HepG2 (cell line): ENCODE measurements around the gene SLC5A10. TPM values are rescaled to one million over a fixed set of nuclear protein-coding genes. Genes with fewer than 3 reads are reported as not detected.

Experiments
- ATAC-seq: fragments of 200-7000 bp; cut with Tn5 transposase; 3 replicates; pipeline ENCODE4 v1.9.1; 2020; ENCODE audit warnings: mild to moderate bottlenecking, moderate library complexity
- BruUV-seq: library from RNA; stranded (reverse); fragments of 400-500 nt; replicated peaks from 2 replicates; lab custom pipeline; 2021; lab: Mats Ljungman, UMichigan
- CTCF ChIA-PET: fragments of 300-600 bp; formaldehyde crosslinking; extraction: SDS; loops from one replicate; lab custom pipeline; 2021; ENCODE audit warnings: low total read pairs, inconsistent platforms, low intra/inter-chr PET ratio; lab: Yijun Ruan, JAX
- POLR2A ChIA-PET: fragments of 350-600 bp; sonication (Branson Sonifier 250); formaldehyde crosslinking; loops from one replicate; lab custom pipeline; 2020; ENCODE audit warnings: antibody characterized with exemption, inconsistent platforms; lab: Yijun Ruan, JAX
- DNase-seq: peaks from one replicate; pipeline ENCODE4 v3.0.0-alpha.2; 2015; ENCODE audit warnings: low spot score
- FAIRE-seq: peaks from 3 replicates; lab custom pipeline; 2011; peaks lifted over from hg19 to GRCh38; lab: Jason Lieb, UNC
- H2AFZ ChIP-seq: one replicate; pipeline ENCODE4 v1.6.1; 2011; ENCODE audit warnings: low read length, inconsistent platforms
- H3K27ac ChIP-seq: fragments of 300-600 bp; 3 replicates; pipeline ENCODE4 v1.8.0; 2011; ENCODE audit warnings: mixed run types, mild to moderate bottlenecking, mixed read lengths, low read length, inconsistent platforms; ENCODE audit not compliant: insufficient read depth; ENCODE audit errors: extremely low read length
- H3K27me3 ChIP-seq, 2 experiments: fragments of 200-600 bp in 1 of 2; 2 replicates in 1 of 2; 3 replicates in 1 of 2; pipeline versions ENCODE4 v1.6.0 to v1.8.0; 2011; ENCODE audit warnings: low read length in 2 of 2, mild to moderate bottlenecking in 2 of 2, moderate library complexity in 2 of 2, inconsistent platforms in 1 of 2; ENCODE audit not compliant: insufficient read depth in 2 of 2, control insufficient read depth in 1 of 2
- H3K36me3 ChIP-seq, 2 experiments: fragments of 200-600 bp in 1 of 2; replicated peaks in 1 of 2; 2 replicates in 1 of 2; 3 replicates in 1 of 2; pipeline versions ENCODE4 v1.5.1 to v1.8.0; 2011; ENCODE audit warnings: low read length in 2 of 2, inconsistent platforms in 1 of 2; ENCODE audit not compliant: insufficient read depth in 2 of 2, control insufficient read depth in 1 of 2
- H3K4me1 ChIP-seq: 2 replicates; pipeline ENCODE4 v1.5.1; 2012; ENCODE audit warnings: low read length, inconsistent platforms; ENCODE audit not compliant: insufficient read depth
- H3K4me2 ChIP-seq: 2 replicates; pipeline ENCODE4 v1.6.0; 2011; ENCODE audit warnings: low read depth, low read length, inconsistent platforms
- H3K4me3 ChIP-seq, 3 experiments: fragments of 200-600 bp in 1 of 3; sonication (generic), shearing (Covaris generic) in 1 of 3; replicated peaks in 1 of 3; 2 replicates each; pipeline ENCODE4 v1.5.1; 2011 to 2016; ENCODE audit warnings: low read length in 3 of 3, inconsistent platforms in 2 of 3, low read depth in 2 of 3, mild to moderate bottlenecking in 2 of 3, control low read depth in 1 of 3, mixed read lengths in 1 of 3; ENCODE audit not compliant: insufficient read depth in 1 of 3
- H3K79me2 ChIP-seq: one replicate; pipeline ENCODE4 v1.6.1; 2011; ENCODE audit warnings: low read length, inconsistent platforms; ENCODE audit not compliant: insufficient read depth
- H3K9ac ChIP-seq: 2 replicates; pipeline ENCODE4 v1.6.0; 2011; ENCODE audit warnings: mild to moderate bottlenecking, low read depth, low read length, inconsistent platforms; ENCODE audit not compliant: insufficient read depth
- H3K9me3 ChIP-seq: 2 replicates; pipeline ENCODE4 v1.5.1; 2012; ENCODE audit warnings: mild to moderate bottlenecking, low read length
- H4K20me1 ChIP-seq: 2 replicates; pipeline ENCODE4 v1.6.0; 2011; ENCODE audit warnings: inconsistent platforms, mild to moderate bottlenecking, low read length, moderate library complexity; ENCODE audit not compliant: insufficient read depth
- CAMTA2 ChIP-seq: sonication (generic); formaldehyde crosslinking; IDR thresholded peaks from 2 replicates; pipeline ENCODE4 v1.4.0; 2020; ENCODE audit warnings: mild to moderate bottlenecking, missing genetic modification reagents, borderline replicate concordance
- DMAP1 ChIP-seq: IDR thresholded peaks from 2 replicates; pipeline ENCODE4 v1.6.1; 2016
- ELF4 ChIP-seq: sonication (generic); formaldehyde crosslinking; IDR thresholded peaks from 2 replicates; pipeline ENCODE4 v1.5.0; 2020; ENCODE audit warnings: missing genetic modification reagents, mild to moderate bottlenecking, moderate library complexity, borderline replicate concordance
- MAFG ChIP-seq: sonication (generic); formaldehyde crosslinking; IDR thresholded peaks from 2 replicates; pipeline ENCODE4 v1.5.1; 2020; ENCODE audit warnings: mild to moderate bottlenecking, missing genetic modification reagents
- SP5 ChIP-seq: IDR thresholded peaks from 2 replicates; pipeline ENCODE4 v1.6.1; 2016; ENCODE audit warnings: low read depth, borderline replicate concordance
- ZBTB42 ChIP-seq: sonication (generic); formaldehyde crosslinking; IDR thresholded peaks from 2 replicates; pipeline ENCODE4 v1.5.0; 2020; ENCODE audit warnings: mild to moderate bottlenecking, missing genetic modification reagents
- ZNF773 ChIP-seq: sonication (generic); formaldehyde crosslinking; IDR thresholded peaks from 2 replicates; pipeline ENCODE4 v1.4.0; 2020; ENCODE audit warnings: missing genetic modification reagents, borderline replicate concordance
- ZNF776 ChIP-seq: sonication (generic); formaldehyde crosslinking; IDR thresholded peaks from 2 replicates; pipeline ENCODE4 v1.4.0; 2020; ENCODE audit warnings: mild to moderate bottlenecking, missing genetic modification reagents
- WGBS: methylation state at CpG from one replicate; pipeline ENCODE4 v1.1.6; 2017; ENCODE audit warnings: low lambda C conversion rate; 5-methylcytosine and 5-hydroxymethylcytosine counted together
- in situ Hi-C: cut with HindIII; loops from 2 replicates; pipeline ENCODE4 v1.10.0; 2017; ENCODE audit warnings: low pct_unique_long_range_greater_than_20kb; ENCODE audit not compliant: extremely low pct_ligation_motif_present
- intact Hi-C: fragments of 100-400 bp; cut with micrococcal nuclease; formaldehyde crosslinking; loops from one replicate; pipeline ENCODE4 v1.10.0; 2022; ENCODE audit not compliant: unreplicated experiment
- polyA plus RNA-seq, 8 experiments: library from polyadenylated mRNA; depleted of rRNA in 3 of 8; stranded (reverse) in 7 of 8; unstranded in 1 of 8; fragments of >200 nt; fragmentation: Illumina TruSeq in 4 of 8; extraction: Trizol in 4 of 8; gene quantifications; 2 replicates each; pipeline versions ENCODE4 v1.2.1 to v1.2.3, GENCODE V29; 2011 to 2016; ENCODE audit warnings: low read depth in 4 of 8, missing spikeins in 1 of 8, mixed read lengths in 1 of 8; ENCODE audit not compliant: insufficient read depth in 1 of 8
- total RNA-seq, 5 experiments: library from RNA; depleted of rRNA; stranded (reverse); fragments of >200 nt; fragmentation: Illumina TruSeq; extraction: Trizol; gene quantifications; 2 replicates each; pipeline ENCODE4 v1.2.3, GENCODE V29; 2016; ENCODE audit warnings: low read depth in 1 of 5
- TF ChIP-seq, protein P1 (sequence below): sonication (generic); formaldehyde crosslinking; IDR thresholded peaks from 2 replicates; pipeline ENCODE4 v1.9.0; 2021; ENCODE audit warnings: missing genetic modification reagents, mild to moderate bottlenecking, borderline replicate concordance
- TF ChIP-seq, protein P2 (sequence below): sonication (generic); formaldehyde crosslinking; IDR thresholded peaks from 2 replicates; pipeline ENCODE4 v1.4.0; 2020; ENCODE audit warnings: missing genetic modification reagents
- TF ChIP-seq, protein P3 (sequence below): sonication (generic); formaldehyde crosslinking; conservative IDR thresholded peaks from 2 replicates; pipeline ENCODE4 v1.8.1; 2023; ENCODE audit warnings: missing genetic modification reagents
- TF ChIP-seq, protein P4 (sequence below): sonication (generic); formaldehyde crosslinking; IDR thresholded peaks from 2 replicates; pipeline ENCODE4 v1.5.1; 2020; ENCODE audit warnings: mild to moderate bottlenecking, missing genetic modification reagents, moderate library complexity

Gene SLC5A10
- total and polyA plus RNA-seq, 2 of the 13 experiments (the other 11 are each of a cell fraction or from before 2014, with no cell fraction given) = 0.05 TPM; not detected in 1

DNA sequence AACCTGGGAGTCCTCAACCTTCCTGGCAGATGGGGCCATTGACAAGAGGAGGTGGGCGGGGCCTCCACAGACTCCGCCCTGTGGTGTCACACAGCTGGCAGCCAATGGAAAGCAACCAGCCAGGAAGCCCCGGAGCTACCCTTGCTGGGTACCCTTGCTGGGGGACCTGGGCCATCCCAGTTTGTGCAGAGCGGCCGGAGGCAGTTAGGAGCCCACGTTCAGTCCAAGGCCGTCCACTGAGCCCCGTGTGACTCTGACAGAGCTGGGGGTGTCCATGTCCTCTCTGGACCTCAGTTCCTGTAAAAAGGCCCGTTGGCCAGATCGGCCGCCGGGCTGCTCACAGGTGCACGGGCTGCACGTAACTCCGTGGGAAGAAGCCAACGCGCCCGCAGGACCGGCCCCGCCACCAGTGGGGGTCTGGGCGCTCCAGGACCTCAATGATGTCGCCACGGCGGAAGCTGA, 69.7 kb downstream of the SLC5A10 start:
- Histone ChIP-seq H3K9ac (no peak overlapping the region), H3K9me3 (no peaks in the 10 kb centered on the region), H3K4me2 (no peak overlapping the region), H2AFZ (no peak overlapping the region), H3K27me3 (peaks cover 3 to 26% of the 10 kb centered on the region in 2 experiments; a peak in 3 of 5 replicates), H3K4me3 (no peak overlapping the region), H3K4me1 (peaks cover 43% of the 10 kb centered on the region)
- CTCF ChIA-PET = no interaction called here
- POLR2A ChIA-PET = interaction anchor here (1.4 to 2.2 kb wide), 2 partner anchors 10 to 16 kb away, joined by 5 to 15 read pairs; partner anchors contain the start of gene FAM83G
- no peak for DNase-seq
- ATAC-seq = no peak
- no peak for FAIRE-seq
- in situ Hi-C loops = no loop called here
- 98% methylated on average over 16 of the region's 24 CpGs for WGBS
- no TSS peak for BruUV-seq
- TF ChIP-seq SP5 (CRISPR knock-in tag) (no peak), ZNF773 (CRISPR knock-in tag) (no peak), ZBTB42 (no peak), MAFG (CRISPR knock-in tag) (no peak), DMAP1 (no peak), CAMTA2 (no peak), ELF4 (CRISPR knock-in tag) (no peak), ZNF776 (CRISPR knock-in tag) (no peak)
- TF ChIP-seq, protein P1, sequence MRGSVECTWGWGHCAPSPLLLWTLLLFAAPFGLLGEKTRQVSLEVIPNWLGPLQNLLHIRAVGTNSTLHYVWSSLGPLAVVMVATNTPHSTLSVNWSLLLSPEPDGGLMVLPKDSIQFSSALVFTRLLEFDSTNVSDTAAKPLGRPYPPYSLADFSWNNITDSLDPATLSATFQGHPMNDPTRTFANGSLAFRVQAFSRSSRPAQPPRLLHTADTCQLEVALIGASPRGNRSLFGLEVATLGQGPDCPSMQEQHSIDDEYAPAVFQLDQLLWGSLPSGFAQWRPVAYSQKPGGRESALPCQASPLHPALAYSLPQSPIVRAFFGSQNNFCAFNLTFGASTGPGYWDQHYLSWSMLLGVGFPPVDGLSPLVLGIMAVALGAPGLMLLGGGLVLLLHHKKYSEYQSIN (CRISPR knock-in tag) = no peak
- TF ChIP-seq, protein P2, sequence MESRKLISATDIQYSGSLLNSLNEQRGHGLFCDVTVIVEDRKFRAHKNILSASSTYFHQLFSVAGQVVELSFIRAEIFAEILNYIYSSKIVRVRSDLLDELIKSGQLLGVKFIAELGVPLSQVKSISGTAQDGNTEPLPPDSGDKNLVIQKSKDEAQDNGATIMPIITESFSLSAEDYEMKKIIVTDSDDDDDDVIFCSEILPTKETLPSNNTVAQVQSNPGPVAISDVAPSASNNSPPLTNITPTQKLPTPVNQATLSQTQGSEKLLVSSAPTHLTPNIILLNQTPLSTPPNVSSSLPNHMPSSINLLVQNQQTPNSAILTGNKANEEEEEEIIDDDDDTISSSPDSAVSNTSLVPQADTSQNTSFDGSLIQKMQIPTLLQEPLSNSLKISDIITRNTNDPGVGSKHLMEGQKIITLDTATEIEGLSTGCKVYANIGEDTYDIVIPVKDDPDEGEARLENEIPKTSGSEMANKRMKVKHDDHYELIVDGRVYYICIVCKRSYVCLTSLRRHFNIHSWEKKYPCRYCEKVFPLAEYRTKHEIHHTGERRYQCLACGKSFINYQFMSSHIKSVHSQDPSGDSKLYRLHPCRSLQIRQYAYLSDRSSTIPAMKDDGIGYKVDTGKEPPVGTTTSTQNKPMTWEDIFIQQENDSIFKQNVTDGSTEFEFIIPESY (CRISPR knock-in tag) = peak; percentile 81
- TF ChIP-seq, protein P3, sequence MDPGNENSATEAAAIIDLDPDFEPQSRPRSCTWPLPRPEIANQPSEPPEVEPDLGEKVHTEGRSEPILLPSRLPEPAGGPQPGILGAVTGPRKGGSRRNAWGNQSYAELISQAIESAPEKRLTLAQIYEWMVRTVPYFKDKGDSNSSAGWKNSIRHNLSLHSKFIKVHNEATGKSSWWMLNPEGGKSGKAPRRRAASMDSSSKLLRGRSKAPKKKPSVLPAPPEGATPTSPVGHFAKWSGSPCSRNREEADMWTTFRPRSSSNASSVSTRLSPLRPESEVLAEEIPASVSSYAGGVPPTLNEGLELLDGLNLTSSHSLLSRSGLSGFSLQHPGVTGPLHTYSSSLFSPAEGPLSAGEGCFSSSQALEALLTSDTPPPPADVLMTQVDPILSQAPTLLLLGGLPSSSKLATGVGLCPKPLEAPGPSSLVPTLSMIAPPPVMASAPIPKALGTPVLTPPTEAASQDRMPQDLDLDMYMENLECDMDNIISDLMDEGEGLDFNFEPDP (CRISPR knock-in tag) = no peak
- TF ChIP-seq, protein P4, sequence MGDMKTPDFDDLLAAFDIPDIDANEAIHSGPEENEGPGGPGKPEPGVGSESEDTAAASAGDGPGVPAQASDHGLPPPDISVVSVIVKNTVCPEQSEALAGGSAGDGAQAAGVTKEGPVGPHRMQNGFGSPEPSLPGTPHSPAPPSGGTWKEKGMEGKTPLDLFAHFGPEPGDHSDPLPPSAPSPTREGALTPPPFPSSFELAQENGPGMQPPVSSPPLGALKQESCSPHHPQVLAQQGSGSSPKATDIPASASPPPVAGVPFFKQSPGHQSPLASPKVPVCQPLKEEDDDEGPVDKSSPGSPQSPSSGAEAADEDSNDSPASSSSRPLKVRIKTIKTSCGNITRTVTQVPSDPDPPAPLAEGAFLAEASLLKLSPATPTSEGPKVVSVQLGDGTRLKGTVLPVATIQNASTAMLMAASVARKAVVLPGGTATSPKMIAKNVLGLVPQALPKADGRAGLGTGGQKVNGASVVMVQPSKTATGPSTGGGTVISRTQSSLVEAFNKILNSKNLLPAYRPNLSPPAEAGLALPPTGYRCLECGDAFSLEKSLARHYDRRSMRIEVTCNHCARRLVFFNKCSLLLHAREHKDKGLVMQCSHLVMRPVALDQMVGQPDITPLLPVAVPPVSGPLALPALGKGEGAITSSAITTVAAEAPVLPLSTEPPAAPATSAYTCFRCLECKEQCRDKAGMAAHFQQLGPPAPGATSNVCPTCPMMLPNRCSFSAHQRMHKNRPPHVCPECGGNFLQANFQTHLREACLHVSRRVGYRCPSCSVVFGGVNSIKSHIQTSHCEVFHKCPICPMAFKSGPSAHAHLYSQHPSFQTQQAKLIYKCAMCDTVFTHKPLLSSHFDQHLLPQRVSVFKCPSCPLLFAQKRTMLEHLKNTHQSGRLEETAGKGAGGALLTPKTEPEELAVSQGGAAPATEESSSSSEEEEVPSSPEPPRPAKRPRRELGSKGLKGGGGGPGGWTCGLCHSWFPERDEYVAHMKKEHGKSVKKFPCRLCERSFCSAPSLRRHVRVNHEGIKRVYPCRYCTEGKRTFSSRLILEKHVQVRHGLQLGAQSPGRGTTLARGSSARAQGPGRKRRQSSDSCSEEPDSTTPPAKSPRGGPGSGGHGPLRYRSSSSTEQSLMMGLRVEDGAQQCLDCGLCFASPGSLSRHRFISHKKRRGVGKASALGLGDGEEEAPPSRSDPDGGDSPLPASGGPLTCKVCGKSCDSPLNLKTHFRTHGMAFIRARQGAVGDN = peak; percentile 15; the same call in 1 of the 2 replicates
- TF ChIP-seq, all 625 proteins: peak for 2
- H3K27ac ChIP-seq = no peak overlapping the region
- intact Hi-C loops = no loop called here
- no peaks in the 10 kb centered on the region for H3K79me2 ChIP-seq
- H3K36me3 ChIP-seq = no peaks in the 10 kb centered on the region
- H4K20me1 ChIP-seq = no peaks in the 10 kb centered on the region
